DMS114 treated with DMSO at 0.1 percent for 48 hours (cell line): ENCODE measurements around the gene FAM20C.

Source experiments
- DNase-seq: peaks from one replicate; lab custom pipeline; 2025; ENCODE audit not compliant: unreplicated experiment; lab: John Stamatoyannopoulos, UW

The FAM20C gene

GRCh38 chr7:191981-192649 lies at the start of gene FAM20C:
Gene FAM20C (plus strand): TSS chr7:192571. CDS start chr7:193200, 629 bp downstream.
- peak; percentile 43 for DNase-seq

GRCh38 chr7:143145-143751 lies 49.1 kb upstream of the FAM20C start:
- DNase-seq = no peak

GRCh38 chr7:143811-144453 lies 48.4 kb upstream of the FAM20C start:
- DNase-seq = no peak

DNA sequence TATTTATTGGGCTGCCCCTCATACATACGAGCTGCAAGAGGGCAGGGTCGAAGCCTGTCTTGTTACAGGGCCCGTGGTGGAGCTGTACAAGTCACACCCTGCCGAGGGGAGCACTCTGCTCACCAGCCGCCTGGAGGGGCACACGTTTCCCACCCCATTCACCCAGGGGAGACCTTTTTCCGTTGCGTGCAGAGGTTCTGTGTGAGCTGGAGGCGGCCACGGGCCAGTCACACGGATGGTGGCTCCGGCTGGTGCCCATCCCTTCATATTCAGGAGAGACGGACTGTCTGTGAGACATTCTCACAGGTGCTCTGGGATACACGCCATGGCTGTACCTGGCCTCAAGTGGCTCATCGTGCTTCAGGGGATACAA lies 47.9 kb upstream of the FAM20C start:
- no peak for DNase-seq

GRCh38 chr7:145863-146262 lies 46.5 kb upstream of the FAM20C start:
- no peak for DNase-seq

DNA sequence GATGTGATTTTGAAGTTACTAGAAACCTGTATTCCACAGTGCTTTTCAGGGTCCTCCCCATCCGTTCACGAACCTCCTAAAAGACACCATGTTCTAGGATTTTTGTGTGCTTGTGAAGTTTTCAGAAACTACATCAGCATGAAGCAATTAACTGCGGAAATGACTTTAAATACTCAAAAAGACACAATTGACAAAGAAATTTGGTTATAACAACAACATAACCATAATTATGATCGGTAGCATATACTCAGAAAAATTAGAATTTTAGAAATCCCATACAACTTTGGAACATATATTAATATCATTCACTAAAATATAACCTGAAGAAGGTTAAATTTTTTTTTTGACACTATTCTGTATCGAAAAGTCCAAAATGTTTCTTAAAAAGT lies 43.8 kb upstream of the FAM20C start:
- DNase-seq = no peak

- DNase-seq = peak; percentile 95
These were observed 43.2 kb upstream of the FAM20C start for GRCh38 chr7:148932-149790.

GRCh38 chr7:149791-150636 lies 42.4 kb upstream of the FAM20C start:
- DNase-seq = no peak

- DNase-seq = no peak
These were observed 41.6 kb upstream of the FAM20C start for GRCh38 chr7:150811-151221.

DNA sequence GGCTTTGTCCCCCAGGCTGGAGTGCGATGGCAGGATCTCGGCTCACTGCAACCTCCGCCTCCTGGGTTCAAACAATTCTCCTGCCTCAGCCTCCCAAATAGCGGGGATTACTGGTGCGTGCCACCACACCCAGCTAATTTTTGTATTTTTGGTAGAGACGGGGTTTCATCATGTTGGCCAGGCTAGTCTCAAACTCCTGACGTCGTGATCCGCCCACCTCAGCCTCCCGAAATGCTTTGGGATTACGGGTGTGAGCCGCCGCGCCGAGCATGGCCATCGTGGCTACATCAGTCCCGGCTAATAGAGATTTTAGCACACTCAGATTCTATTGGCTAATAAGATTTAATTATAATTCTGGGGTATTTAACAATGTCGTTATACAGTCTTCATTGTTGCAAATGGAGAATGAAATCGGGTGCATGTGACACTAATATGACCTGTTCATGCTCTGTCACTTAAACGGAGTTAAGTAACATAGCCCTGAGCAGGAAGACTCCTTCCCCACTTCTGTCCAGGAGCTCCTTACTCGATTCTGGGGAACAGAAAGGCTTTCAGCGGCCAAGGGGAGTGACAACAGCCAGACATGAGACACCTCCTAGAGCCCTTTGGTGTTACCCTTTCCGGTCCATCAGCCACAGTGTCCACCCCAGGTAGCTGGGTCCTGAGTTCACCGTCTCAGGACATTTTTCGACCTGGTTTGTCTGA lies 40.9 kb upstream of the FAM20C start:
- DNase-seq = no peak

GRCh38 chr7:152702-153391 lies 39.5 kb upstream of the FAM20C start:
- DNase-seq = no peak

DNA sequence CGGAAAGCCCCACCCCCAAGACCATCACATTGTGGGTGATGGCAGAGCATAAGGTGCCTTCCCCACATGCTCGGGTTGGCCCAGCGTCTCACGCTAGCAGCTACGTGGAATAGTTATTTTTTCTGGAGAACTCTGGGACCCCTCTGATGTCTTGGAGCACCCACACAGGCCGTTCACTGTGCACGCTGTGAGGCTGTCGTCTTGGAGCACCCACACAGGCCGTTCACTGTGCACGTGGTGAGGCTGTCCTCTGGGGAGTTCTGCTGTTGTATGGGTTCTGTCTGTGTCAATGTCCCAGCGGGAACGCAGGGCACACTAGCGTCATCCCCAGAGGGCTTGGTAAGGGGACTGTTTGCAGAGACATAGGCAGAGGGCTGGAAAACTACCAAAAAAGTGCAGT lies 38.8 kb upstream of the FAM20C start:
- DNase-seq = no peak

- DNase-seq = no peak
These were observed 38.1 kb upstream of the FAM20C start for GRCh38 chr7:154096-154799.

DNA sequence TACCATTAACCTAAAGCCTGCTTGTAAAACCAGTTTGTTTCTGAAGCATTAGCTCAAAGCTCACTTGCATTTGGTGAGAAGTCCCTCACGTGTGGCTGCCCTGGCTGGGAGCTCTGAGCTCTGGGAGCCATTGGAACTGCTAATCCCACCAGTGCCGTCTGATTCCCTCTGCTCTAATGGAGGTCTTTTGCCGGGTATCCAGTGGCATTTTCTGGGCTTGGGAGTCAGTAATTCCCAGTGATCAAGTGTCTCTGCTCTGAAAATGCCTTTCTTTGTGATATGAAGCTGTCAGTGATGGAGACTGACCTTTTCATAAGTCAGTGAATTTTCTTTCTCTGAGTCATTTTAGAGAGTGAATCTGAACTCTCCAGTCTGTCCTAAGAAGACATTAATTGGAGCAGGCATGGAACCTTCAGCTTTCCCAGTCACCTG lies 36.9 kb upstream of the FAM20C start:
- no peak for DNase-seq

DNA sequence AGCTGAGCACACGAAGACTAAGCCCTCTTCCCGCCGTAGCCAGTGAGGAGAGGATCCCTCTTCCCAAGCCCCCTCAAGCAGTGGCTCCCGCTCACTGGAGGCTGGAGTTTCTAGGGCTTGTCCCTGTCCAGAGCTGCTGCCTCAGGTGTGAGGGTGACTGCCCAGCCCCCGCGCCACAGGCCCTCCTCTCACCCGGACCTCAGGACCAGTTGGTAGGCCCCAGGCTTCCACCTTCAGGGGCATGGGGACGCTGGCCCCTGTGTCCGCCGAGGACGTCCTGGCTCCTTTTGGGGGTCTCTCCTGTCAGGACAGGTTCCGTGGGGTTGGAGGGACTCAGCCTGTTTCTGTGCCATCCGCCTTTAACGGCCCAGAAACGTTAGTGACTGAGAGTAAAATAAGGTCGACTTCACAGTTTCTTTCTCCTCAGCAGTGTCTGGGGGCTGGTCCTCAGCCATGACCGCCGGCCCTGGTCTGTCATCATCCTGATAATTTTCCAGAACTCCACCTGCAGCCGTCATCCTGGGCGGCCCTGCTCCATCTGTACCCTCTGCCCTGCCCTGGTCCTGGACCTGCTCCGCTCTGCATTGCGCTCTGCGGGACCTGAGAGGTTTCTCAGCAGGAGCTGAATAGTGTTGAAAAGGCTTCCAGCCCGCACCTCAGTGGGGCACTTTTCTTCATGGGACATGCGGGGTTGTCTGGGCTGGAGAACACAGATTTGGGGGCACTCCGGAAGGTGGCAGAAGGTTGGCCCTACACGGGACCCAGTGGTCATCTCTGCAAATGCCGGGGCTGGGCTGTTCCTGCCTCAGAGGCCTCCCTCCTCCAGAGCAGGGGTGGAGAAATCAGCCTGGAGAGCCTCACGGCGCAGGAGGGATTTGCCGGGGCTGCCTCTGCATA lies 36.0 kb upstream of the FAM20C start:
- no peak for DNase-seq

DNA sequence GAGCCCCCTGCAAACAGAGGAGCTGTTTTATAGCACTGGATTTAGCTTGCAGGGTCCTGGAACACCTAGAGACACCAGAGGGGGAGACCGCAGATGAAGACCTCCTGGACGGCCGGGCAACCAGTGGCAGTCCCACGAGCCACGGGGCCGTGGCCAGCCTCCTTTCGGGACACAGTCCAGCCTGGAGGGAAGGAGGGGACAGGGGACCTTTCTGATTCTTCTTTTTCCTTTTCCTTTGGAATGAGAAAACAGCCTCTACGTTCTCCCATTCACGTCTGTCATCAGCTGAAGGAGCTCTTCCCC lies 35.4 kb upstream of the FAM20C start:
- no peak for DNase-seq

DNA sequence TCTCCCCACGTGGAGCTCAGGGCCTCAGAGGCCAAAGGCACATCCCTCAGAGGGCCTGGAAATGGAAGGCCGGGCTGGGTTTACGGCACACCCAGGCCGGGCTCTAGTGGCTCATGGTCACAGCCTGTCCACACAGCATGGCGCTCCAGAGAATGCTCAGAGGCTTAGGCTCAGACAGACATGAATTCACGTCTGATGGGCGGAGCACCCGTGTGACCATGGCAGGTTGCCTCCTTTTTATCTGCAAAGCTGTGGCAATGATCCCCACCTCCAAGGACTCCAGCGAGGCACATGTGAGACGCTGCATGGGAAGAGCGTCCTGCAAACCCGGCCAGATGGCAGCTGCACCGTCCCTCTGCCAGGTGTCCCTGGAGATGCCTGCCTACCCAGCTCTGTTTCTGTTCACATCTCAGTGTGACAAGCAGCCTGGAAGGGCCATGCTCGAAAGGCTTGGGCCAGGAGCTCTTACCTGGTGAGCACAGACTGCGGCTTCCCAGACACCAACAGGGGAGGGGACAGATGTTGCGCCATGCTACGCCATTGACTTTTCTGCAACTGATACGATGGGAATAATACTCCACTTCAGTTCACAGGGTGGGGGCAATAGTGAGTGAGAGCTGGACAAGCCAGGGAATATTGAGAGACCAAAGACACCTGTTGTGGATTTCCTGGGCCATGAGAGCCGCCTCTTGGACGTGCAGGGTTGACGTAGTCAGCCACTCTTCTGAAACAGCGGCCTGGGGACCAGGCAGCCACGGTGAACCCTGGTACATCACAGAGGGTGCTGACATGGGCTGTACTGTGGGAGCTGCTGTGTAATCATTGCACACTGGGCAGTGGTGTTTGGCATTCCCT lies 34.4 kb upstream of the FAM20C start:
- no peak for DNase-seq
